NK-92 (cell line): ENCODE results near the gene EN2.

ENCODE experiments used
- DNase-seq: peaks from one replicate; lab custom pipeline; 2025; ENCODE audit not compliant: unreplicated experiment; lab: John Stamatoyannopoulos, UW

Gene EN2

DNA sequence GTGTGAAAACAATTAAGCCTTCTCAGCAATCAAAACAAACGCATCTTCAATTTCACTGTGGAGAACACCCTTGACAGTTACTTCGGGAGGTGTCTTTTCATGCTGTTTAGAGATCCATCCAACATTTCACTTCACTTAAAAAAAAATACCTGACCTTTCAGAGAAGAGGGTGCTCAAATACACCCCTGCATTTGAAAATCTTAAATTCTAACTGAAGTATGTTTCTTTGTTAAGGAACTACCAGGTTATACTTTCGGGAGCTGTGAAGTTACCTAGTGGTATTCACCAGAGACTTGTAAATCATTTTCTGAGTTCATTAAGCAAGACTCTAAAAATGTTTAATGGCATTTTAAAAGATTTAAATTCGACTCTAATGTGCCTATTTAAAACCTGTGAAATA lies 49.6 kb downstream of the EN2 start:
- no peak for DNase-seq

- DNase-seq: no peak
Measured at GRCh38 chr7:155508376-155509358, 50.7 kb downstream of the EN2 start.

DNA sequence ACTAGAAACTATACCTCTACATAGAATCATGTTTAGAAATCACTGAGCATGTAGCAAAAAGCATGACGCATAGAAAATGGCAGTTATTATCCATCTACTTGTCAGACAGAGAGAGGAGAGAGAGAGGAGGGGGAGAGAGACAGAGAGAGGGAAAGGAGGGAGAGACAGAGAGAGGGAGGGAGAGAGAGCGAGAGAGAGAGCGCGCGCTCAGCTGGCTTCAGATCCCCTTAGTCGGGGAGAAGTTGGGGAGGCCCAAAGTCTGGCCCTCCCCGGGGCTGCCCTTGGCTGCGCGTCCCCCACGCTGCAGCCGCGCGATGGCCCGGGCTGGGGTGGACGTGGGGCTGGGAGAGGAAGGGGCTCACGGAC lies 51.4 kb downstream of the EN2 start:
- DNase-seq: no peak

- DNase-seq: no peak
Measured at GRCh38 chr7:155509725-155510551, 52.0 kb downstream of the EN2 start.

DNA sequence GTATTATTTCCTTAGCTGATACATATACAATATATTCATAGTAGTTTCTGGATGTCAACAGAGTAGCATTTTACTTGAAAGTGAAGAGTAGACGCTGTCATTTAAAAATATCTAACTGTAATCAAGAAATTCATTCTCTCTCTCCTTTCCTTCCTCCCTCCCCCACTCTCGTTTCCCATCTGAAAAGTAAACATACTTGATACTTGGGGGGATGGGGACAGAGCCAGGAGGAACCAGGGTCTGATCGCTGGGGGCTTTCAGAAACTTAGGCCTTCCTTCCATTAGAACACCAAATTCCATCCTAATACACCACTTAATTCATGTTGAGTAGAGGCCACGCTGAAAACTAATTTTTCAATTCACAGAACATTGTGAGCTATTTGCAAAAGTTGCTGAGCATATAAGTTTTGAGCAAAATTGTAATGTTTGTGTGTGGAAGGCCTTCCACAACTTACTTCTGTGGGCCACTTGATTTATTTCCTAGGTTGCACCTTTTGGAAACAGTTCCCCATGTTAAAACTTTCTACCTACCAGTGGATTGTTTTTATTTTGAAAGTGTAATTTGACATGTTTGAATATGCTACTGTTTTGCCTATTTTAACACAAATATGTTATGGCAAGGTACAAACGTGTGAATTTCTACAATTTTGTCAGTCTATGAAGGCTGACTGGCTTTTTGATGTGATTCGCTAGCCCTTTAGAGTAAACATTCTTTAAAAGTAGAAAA lies 53.2 kb downstream of the EN2 start:
- no peak for DNase-seq

- no peak for DNase-seq
Measured at GRCh38 chr7:155511702-155511996, 53.7 kb downstream of the EN2 start.

DNA sequence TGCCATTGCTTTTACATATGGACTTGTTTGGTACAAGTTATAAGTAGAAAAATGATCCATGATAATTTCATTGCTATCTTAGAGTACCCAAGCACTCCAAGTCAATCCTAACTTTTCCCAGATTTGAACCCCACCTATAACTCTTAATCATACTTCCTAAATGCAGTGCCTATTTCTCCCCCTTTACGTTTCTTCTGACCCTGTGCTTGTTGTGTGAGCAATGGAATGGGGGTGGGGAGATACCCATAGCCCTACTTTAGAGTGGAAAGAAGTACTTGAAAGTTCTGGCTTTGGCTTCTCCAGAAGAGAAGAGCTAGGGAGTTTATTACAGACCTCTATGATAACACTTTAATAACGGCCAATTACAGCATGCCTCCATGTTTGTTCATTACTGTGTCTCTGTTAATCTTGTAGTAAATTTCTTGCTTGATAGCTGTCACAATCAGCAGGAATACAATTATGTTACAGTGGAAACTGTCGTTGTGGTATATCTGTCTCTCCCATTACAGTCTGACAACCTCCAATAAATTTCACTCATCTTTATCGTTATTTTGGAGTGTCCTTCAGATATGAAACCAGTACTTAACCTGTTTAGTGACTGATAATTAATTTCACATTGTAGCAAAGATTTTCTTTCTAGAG lies 54.4 kb downstream of the EN2 start:
- no peak for DNase-seq

GRCh38 chr7:155513543-155514285 lies 55.8 kb downstream of the EN2 start:
- DNase-seq: no peak

DNA sequence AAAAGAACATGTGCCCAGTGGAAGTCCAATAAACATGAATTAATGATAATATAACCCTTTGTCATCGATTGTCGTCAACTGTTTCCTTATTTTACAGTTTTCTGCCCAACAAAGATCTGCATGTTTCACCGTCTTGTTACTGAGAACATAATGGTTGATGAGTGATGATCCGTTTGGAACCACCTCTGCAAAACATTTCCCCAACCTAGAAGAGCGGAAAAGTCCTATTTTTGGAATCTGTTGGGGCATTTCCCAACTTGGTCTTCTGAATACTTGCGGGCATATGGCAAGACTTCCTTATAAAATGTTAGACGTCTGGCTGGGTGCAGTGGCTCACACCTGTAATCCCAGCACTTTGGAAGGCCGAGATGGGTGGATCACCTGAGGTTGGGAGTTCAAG lies 56.4 kb downstream of the EN2 start:
- DNase-seq: no peak
